IMR-90 (cell line): ENCODE results near the gene LIN7B. TPM values are rescaled to one million over a fixed set of nuclear protein-coding genes. Genes with fewer than 3 reads are reported as not detected.
A peak's percentile ranks its signal among the peaks of the same experiment; 100 is the strongest.

Experiments
- ATAC-seq: fragments of 200-7000 bp; cut with Tn5 transposase; 2 replicates; pipeline ENCODE4 v1.9.1; 2020; ENCODE audit warnings: low read depth, mild to moderate bottlenecking, moderate library complexity
- BruUV-seq: library from RNA; stranded (reverse); fragments of 400-500 nt; replicated peaks from 2 replicates; lab custom pipeline; 2021; lab: Mats Ljungman, UMichigan
- CTCF ChIA-PET: fragments of 300-600 bp; formaldehyde crosslinking; extraction: SDS; loops from one replicate; lab custom pipeline; 2021; ENCODE audit warnings: antibody characterized with exemption; lab: Yijun Ruan, JAX
- POLR2A ChIA-PET: fragments of 300-600 bp; sonication (Branson Sonifier 250); formaldehyde crosslinking; loops from one replicate; lab custom pipeline; 2022; ENCODE audit warnings: antibody characterized with exemption; ENCODE audit not compliant: unreplicated experiment; lab: Charles Lee
- DNase-seq: peaks from one replicate; pipeline ENCODE4 v3.0.0; 2013
- H2AFZ ChIP-seq: replicated peaks from 2 replicates; pipeline ENCODE3; 2013; ENCODE audit warnings: low read length, mild to moderate bottlenecking; ENCODE audit not compliant: poor library complexity
- H2AK5ac ChIP-seq: 2 replicates; pipeline ENCODE4 v1.6.1; 2013; ENCODE audit warnings: low read depth, low read length, inconsistent platforms
- H2AK9ac ChIP-seq: replicated peaks from 2 replicates; pipeline ENCODE3; 2013; ENCODE audit warnings: mild to moderate bottlenecking, low read depth, low read length, moderate library complexity; ENCODE audit not compliant: poor library complexity
- H2BK120ac ChIP-seq: 2 replicates; pipeline ENCODE4 v1.6.1; 2013; ENCODE audit warnings: low read depth, low read length, inconsistent platforms
- H2BK15ac ChIP-seq: 3 replicates; pipeline ENCODE4 v1.6.1; 2013; ENCODE audit warnings: low read depth, low read length, inconsistent platforms
- H2BK20ac ChIP-seq: 2 replicates; pipeline ENCODE4 v1.6.1; 2013; ENCODE audit warnings: low read depth, mild to moderate bottlenecking, inconsistent platforms, low read length, moderate library complexity
- H2BK5ac ChIP-seq: 2 replicates; pipeline ENCODE4 v1.6.1; 2013; ENCODE audit warnings: mild to moderate bottlenecking, low read depth, low read length, inconsistent platforms; ENCODE audit not compliant: poor library complexity, severe bottlenecking
- H3K14ac ChIP-seq: replicated peaks from 2 replicates; pipeline ENCODE4 v1.6.1; 2013; ENCODE audit warnings: low read depth, low read length, inconsistent platforms
- H3K18ac ChIP-seq: 2 replicates; pipeline ENCODE4 v1.6.1; 2013; ENCODE audit warnings: low read depth, low read length, control low read depth
- H3K23ac ChIP-seq: 2 replicates; pipeline ENCODE4 v1.6.1; 2013; ENCODE audit warnings: low read depth, low read length, inconsistent platforms
- H3K27ac ChIP-seq: 2 replicates; pipeline ENCODE4 v1.5.1; 2013; ENCODE audit warnings: mild to moderate bottlenecking, control low read depth, low read length; ENCODE audit not compliant: insufficient read depth
- H3K27me3 ChIP-seq: 2 replicates; pipeline ENCODE4 v1.6.1; 2013; ENCODE audit warnings: low read length; ENCODE audit not compliant: control insufficient read depth, insufficient read depth
- H3K36me3 ChIP-seq: 2 replicates; pipeline ENCODE4 v1.6.1; 2013; ENCODE audit warnings: low read length, mixed read lengths; ENCODE audit not compliant: control insufficient read depth, insufficient read depth
- H3K4ac ChIP-seq: 2 replicates; pipeline ENCODE4 v1.6.1; 2013; ENCODE audit warnings: low read depth, low read length, inconsistent platforms
- H3K4me1 ChIP-seq: 2 replicates; pipeline ENCODE4 v1.6.1; 2013; ENCODE audit warnings: low read length, mixed read lengths; ENCODE audit not compliant: control insufficient read depth, insufficient read depth
- H3K4me2 ChIP-seq: 2 replicates; pipeline ENCODE4 v1.6.1; 2013; ENCODE audit warnings: low read depth, mild to moderate bottlenecking, control low read depth, low read length, moderate library complexity
- H3K4me3 ChIP-seq: 2 replicates; pipeline ENCODE4 v1.5.1; 2013; ENCODE audit warnings: low read depth, mild to moderate bottlenecking, control low read depth, low read length, moderate library complexity; ENCODE audit not compliant: insufficient read depth
- H3K56ac ChIP-seq: 2 replicates; pipeline ENCODE4 v1.6.1; 2013; ENCODE audit warnings: low read length, inconsistent platforms; ENCODE audit not compliant: insufficient read depth; ENCODE audit errors: extremely low read depth
- H3K79me1 ChIP-seq, 2 experiments: 2 replicates each; pipeline ENCODE4 v1.6.1; 2013; ENCODE audit warnings: low read length in 2 of 2, inconsistent platforms in 1 of 2, low read depth in 1 of 2
- H3K9ac ChIP-seq: 2 replicates; pipeline ENCODE4 v1.6.1; 2013; ENCODE audit warnings: low read depth, low read length, control low read depth
- H3K9me1 ChIP-seq: 2 replicates; pipeline ENCODE4 v1.6.1; 2013; ENCODE audit warnings: low read length, inconsistent platforms; ENCODE audit not compliant: insufficient read depth
- H3K9me3 ChIP-seq: 2 replicates; pipeline ENCODE4 v1.6.1; 2013; ENCODE audit warnings: low read length; ENCODE audit not compliant: control insufficient read depth, insufficient read depth
- H4K20me1 ChIP-seq: 2 replicates; pipeline ENCODE4 v1.6.1; 2013; ENCODE audit warnings: low read length, inconsistent platforms; ENCODE audit not compliant: insufficient read depth
- H4K5ac ChIP-seq: 2 replicates; pipeline ENCODE4 v1.6.1; 2013; ENCODE audit warnings: mild to moderate bottlenecking, low read depth, low read length, control low read depth
- H4K8ac ChIP-seq, 2 experiments: 2 replicates each; pipeline ENCODE4 v1.6.1; 2013; ENCODE audit warnings: low read depth in 2 of 2, low read length in 2 of 2, control low read depth in 1 of 2, inconsistent platforms in 1 of 2
- H4K91ac ChIP-seq: 2 replicates; pipeline ENCODE4 v1.6.1; 2013; ENCODE audit warnings: low read depth, low read length, inconsistent platforms; ENCODE audit not compliant: insufficient read depth
- BHLHE40 ChIP-seq: fragments of 150-350 bp; IDR thresholded peaks from 2 replicates; pipeline ENCODE4 v1.6.1; 2016; ENCODE audit warnings: mild to moderate bottlenecking, low read depth, low read length
- CEBPB ChIP-seq: IDR thresholded peaks from 2 replicates; pipeline ENCODE4 v1.6.1; 2012; ENCODE audit warnings: low read depth, low read length, improper control_type of control experiment
- CTCF ChIP-seq: conservative IDR thresholded peaks from 2 replicates; pipeline ENCODE4 v1.5.1; 2012; ENCODE audit warnings: mild to moderate bottlenecking, low read depth, low read length, improper control_type of control experiment
- MAFK ChIP-seq: IDR thresholded peaks from 2 replicates; pipeline ENCODE4 v1.6.1; 2012; ENCODE audit warnings: low read depth, low read length, improper control_type of control experiment
- MAZ ChIP-seq: IDR thresholded peaks from 2 replicates; pipeline ENCODE4 v1.6.1; 2012; ENCODE audit warnings: low read depth, mild to moderate bottlenecking, low read length, improper control_type of control experiment, moderate library complexity, borderline replicate concordance
- NFE2L2 ChIP-seq: fragments of 150-350 bp; IDR thresholded peaks from 2 replicates; pipeline ENCODE4 v1.6.1; 2016; ENCODE audit warnings: low read depth, mild to moderate bottlenecking, low read length
- RAD21 ChIP-seq: IDR thresholded peaks from 2 replicates; pipeline ENCODE4 v1.6.1; 2012; ENCODE audit warnings: low read length, improper control_type of control experiment
- RCOR1 ChIP-seq: IDR thresholded peaks from 2 replicates; pipeline ENCODE4 v1.6.1; 2012; ENCODE audit warnings: mild to moderate bottlenecking, low read length, improper control_type of control experiment; ENCODE audit not compliant: insufficient replicate concordance
- RFX5 ChIP-seq: IDR thresholded peaks from 2 replicates; pipeline ENCODE4 v1.8.0; 2012; ENCODE audit warnings: low read depth, mild to moderate bottlenecking, low read length, moderate library complexity
- SMC3 ChIP-seq: fragments of 150-350 bp; IDR thresholded peaks from 2 replicates; pipeline ENCODE4 v1.6.1; 2016; ENCODE audit warnings: low read depth, mild to moderate bottlenecking, antibody characterized with exemption, low read length, moderate library complexity
- USF2 ChIP-seq: fragments of 150-350 bp; IDR thresholded peaks from 2 replicates; pipeline ENCODE4 v1.6.1; 2017; ENCODE audit warnings: mild to moderate bottlenecking, antibody characterized with exemption, low read length, low read depth
- WGBS, 2 experiments: methylation state at CpG; one replicate each; pipeline versions ENCODE4 v1.1.5 to v1.1.7; 2013; ENCODE audit warnings: missing lambda C conversion rate in 2 of 2; ENCODE audit not compliant: insufficient read length in 1 of 2; ENCODE audit errors: extremely low coverage in 2 of 2; 5-methylcytosine and 5-hydroxymethylcytosine counted together
- dilution Hi-C: fragments of 300-500 bp; cut with HindIII; formaldehyde crosslinking; loops from one replicate; pipeline ENCODE4 v1.14.3; 2018; ENCODE audit warnings: low sequenced_read_pairs; ENCODE audit not compliant: unreplicated experiment
- in situ Hi-C: fragments of 300-500 bp; cut with MboI; formaldehyde crosslinking; loops from 3 replicates; pipeline ENCODE4 v1.14.3; 2019; ENCODE audit warnings: low sequenced_read_pairs, inconsistent platforms, mixed read lengths
- intact Hi-C: fragments of 100-400 bp; cut with micrococcal nuclease; formaldehyde crosslinking; loops from 2 replicates; pipeline ENCODE4 v1.10.0; 2022
- polyA plus RNA-seq, 3 experiments: library from polyadenylated mRNA; depleted of rRNA; stranded (reverse); fragments of >200 nt; gene quantifications; 2 replicates each; pipeline ENCODE4 v1.2.3, GENCODE V29; 2012; ENCODE audit warnings: low replicate concordance in 1 of 3
- total RNA-seq: library from RNA; depleted of rRNA; stranded (reverse); fragments of >200 nt; gene quantifications from 2 replicates; pipeline ENCODE4 v1.2.3, GENCODE V29; 2012

LIN7B gene
- total and polyA plus RNA-seq, 2 of the 4 experiments (the other 2 are of a cell fraction) = 3.8 to 8.0 TPM

GRCh38 chr19:49085020-49085867 is 28.9 kb upstream of the LIN7B start, which contains the start of gene SNRNP70 (continued):
- TF ChIP-seq RAD21 = no peak
- peak; percentile 79; the same call in 1 of the 2 replicates for TF ChIP-seq MAZ
- TF ChIP-seq USF2 = peak; percentile 25; the same call in 1 of the 2 replicates

GRCh38 chr19:49085868-49086232 is 28.3 kb upstream of the LIN7B start:
- BruUV-seq = TSS peak; percentile 41
- dilution Hi-C loops (no loop called here), in situ Hi-C loops (no loop called here), intact Hi-C loops (no loop called here)
- ATAC-seq (no peak), DNase-seq (no peak)
- H3K27ac ChIP-seq = peak overlapping the region; percentile 89
- ChIA-PET POLR2A (no interaction called here), CTCF (no interaction called here)
- H3K4me1 ChIP-seq = peaks cover 6% of the 10 kb centered on the region
- H4K91ac ChIP-seq = peak overlapping the region; percentile 84; the same call in 1 of the 2 replicates
- peak overlapping the region; percentile 74 for H3K23ac ChIP-seq
- peaks cover 11 to 37% of the 10 kb centered on the region in 2 experiments for H3K79me1 ChIP-seq
- no peaks in the 10 kb centered on the region for H3K27me3 ChIP-seq
- 0 out of 2 replicates have a peak overlapping the region, but pooled peaks have one; percentile 10 for H3K18ac ChIP-seq
- peak overlapping the region; percentile 19; the same call in 1 of the 2 replicates for H4K5ac ChIP-seq
- H2AK5ac ChIP-seq = peak overlapping the region; percentile 57
- peak overlapping the region; percentile 42 for H2BK5ac ChIP-seq
- H3K4me2 ChIP-seq = peak overlapping the region; percentile 86
- peak overlapping the region; percentile 88 for H2AFZ ChIP-seq
- peak overlapping the region; percentile 72 for H3K56ac ChIP-seq
- H3K4ac ChIP-seq = peak overlapping the region; percentile 91
- H4K8ac ChIP-seq = peak overlapping the region; percentile 71 to 95; a peak in 3 of 4 replicates
- no peak overlapping the region for H2BK20ac ChIP-seq
- H4K20me1 ChIP-seq = peaks cover 50% of the 10 kb centered on the region
- no peak overlapping the region for H2BK15ac ChIP-seq
- WGBS, 2 experiments = 1% methylated on average over 14 of the region's 14 CpGs; no CpG with 5 or more reads in 1 of the 2 experiments
- peak overlapping the region; percentile 69 for H3K4me3 ChIP-seq
- H3K36me3 ChIP-seq = peaks cover 26% of the 10 kb centered on the region
- no peaks in the 10 kb centered on the region for H3K9me3 ChIP-seq
- H2AK9ac ChIP-seq = peak overlapping the region; percentile 84
- H3K14ac ChIP-seq = peak overlapping the region; percentile 89
- H2BK120ac ChIP-seq = no peak overlapping the region
- H3K9me1 ChIP-seq = 0 out of 2 replicates have a peak, but pooled peaks cover 2% of the 10 kb centered on the region
- H3K9ac ChIP-seq = peak overlapping the region; percentile 86
- no peak for TF ChIP-seq CEBPB
- no peak for TF ChIP-seq MAFK
- TF ChIP-seq CTCF = no peak
- TF ChIP-seq RAD21 = no peak
- no peak for TF ChIP-seq NFE2L2
- TF ChIP-seq RCOR1 = no peak
- TF ChIP-seq USF2 = no peak
- no peak for TF ChIP-seq BHLHE40
- TF ChIP-seq MAZ = no peak
- TF ChIP-seq SMC3 = no peak
- no peak for TF ChIP-seq RFX5
